Gastrocnemius medialis (tissue), 4 donors: ENCODE data around the gene B3GNT9.

Experiments used
- POLR2A ChIP-seq, 2 donors: fragments of 450-650 bp; IDR thresholded peaks; one replicate each; pipeline ENCODE4 v1.6.1; 2017; ENCODE audit warnings: antibody characterized with exemption in 2 of 2, mild to moderate bottlenecking in 2 of 2, moderate library complexity in 2 of 2
- TF ChIP-seq, protein P1 (sequence below), 5 experiments: fragments of 450-650 bp in 3 of 5; fragments of 200-600 bp in 2 of 5; sonication (generic) in 2 of 5; IDR thresholded peaks in 4 of 5; conservative IDR thresholded peaks in 1 of 5; 1 replicate in 4 of 5; 2 replicates in 1 of 5; pipeline ENCODE4 v1.5.1; 2016 to 2019; ENCODE audit warnings: antibody characterized with exemption in 5 of 5, mild to moderate bottlenecking in 3 of 5, moderate library complexity in 3 of 5

GRCh38 chr16:67100569-67101310, 50.1 kb downstream of the B3GNT9 start:
- TF ChIP-seq, protein P1, sequence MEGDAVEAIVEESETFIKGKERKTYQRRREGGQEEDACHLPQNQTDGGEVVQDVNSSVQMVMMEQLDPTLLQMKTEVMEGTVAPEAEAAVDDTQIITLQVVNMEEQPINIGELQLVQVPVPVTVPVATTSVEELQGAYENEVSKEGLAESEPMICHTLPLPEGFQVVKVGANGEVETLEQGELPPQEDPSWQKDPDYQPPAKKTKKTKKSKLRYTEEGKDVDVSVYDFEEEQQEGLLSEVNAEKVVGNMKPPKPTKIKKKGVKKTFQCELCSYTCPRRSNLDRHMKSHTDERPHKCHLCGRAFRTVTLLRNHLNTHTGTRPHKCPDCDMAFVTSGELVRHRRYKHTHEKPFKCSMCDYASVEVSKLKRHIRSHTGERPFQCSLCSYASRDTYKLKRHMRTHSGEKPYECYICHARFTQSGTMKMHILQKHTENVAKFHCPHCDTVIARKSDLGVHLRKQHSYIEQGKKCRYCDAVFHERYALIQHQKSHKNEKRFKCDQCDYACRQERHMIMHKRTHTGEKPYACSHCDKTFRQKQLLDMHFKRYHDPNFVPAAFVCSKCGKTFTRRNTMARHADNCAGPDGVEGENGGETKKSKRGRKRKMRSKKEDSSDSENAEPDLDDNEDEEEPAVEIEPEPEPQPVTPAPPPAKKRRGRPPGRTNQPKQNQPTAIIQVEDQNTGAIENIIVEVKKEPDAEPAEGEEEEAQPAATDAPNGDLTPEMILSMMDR (IDR thresholded peaks at IDR 0.05 in 4 of 5, conservative IDR thresholded peaks at IDR 0.05 in 1 of 5) = peak in 3 of 5 experiments; percentile 21 to 39 (median 35)
- TF ChIP-seq POLR2A (IDR thresholded peaks at IDR 0.05) = no peak
